Endodermal cell (in vitro differentiated cells): ENCODE data around the gene PARN. TPM values are rescaled to one million over a fixed set of nuclear protein-coding genes. Genes with fewer than 3 reads are reported as not detected.
"Not testable (repeated sequence)": the region's sequence is repeated elsewhere in the genome, so short reads cannot be mapped to it uniquely, and the experiment has no call there.

ENCODE experiments used
- DNase-seq: peaks from one replicate; pipeline ENCODE4 v3.0.0-alpha.2; 2017
- H3K27ac ChIP-seq: 2 replicates; pipeline ENCODE4 v1.5.1; 2013; ENCODE audit warnings: mild to moderate bottlenecking, low read depth, low read length, moderate library complexity
- H3K27me3 ChIP-seq: 2 replicates; pipeline ENCODE4 v1.6.1; 2013; ENCODE audit warnings: mild to moderate bottlenecking, low read length, moderate library complexity; ENCODE audit not compliant: insufficient read depth, control insufficient read depth, poor library complexity, severe bottlenecking
- H3K36me3 ChIP-seq: 2 replicates; pipeline ENCODE4 v1.7.0; 2013; ENCODE audit warnings: mild to moderate bottlenecking, low read length, moderate library complexity; ENCODE audit not compliant: control insufficient read depth, insufficient read depth
- H3K4me1 ChIP-seq: one replicate; pipeline ENCODE4 v1.7.0; 2013; ENCODE audit warnings: low read length; ENCODE audit not compliant: control insufficient read depth, insufficient read depth
- H3K4me3 ChIP-seq: 2 replicates; pipeline ENCODE4 v1.5.1; 2013; ENCODE audit warnings: mild to moderate bottlenecking, low read length, moderate library complexity
- H3K9ac ChIP-seq: 2 replicates; pipeline ENCODE4 v1.6.1; 2013; ENCODE audit warnings: mild to moderate bottlenecking, low read length, moderate library complexity; ENCODE audit not compliant: poor library complexity, severe bottlenecking; ENCODE audit errors: extremely low read depth
- H3K9me3 ChIP-seq: 2 replicates; pipeline ENCODE4 v1.6.1; 2013; ENCODE audit warnings: mild to moderate bottlenecking, low read length, moderate library complexity; ENCODE audit not compliant: control insufficient read depth
- H3K27ac Mint-ChIP-seq: 2 replicates; pipeline ENCODE4 v1.8.0; 2020; ENCODE audit warnings: mixed read lengths
- H3K27me3 Mint-ChIP-seq: 2 replicates; pipeline ENCODE4 v1.8.0; 2021; ENCODE audit warnings: mild to moderate bottlenecking, mixed read lengths; ENCODE audit not compliant: insufficient read depth
- H3K36me3 Mint-ChIP-seq: 2 replicates; pipeline ENCODE4 v1.8.0; 2020; ENCODE audit warnings: low read depth, mixed read lengths
- H3K4me1 Mint-ChIP-seq: 2 replicates; pipeline ENCODE4 v1.8.0; 2020; ENCODE audit warnings: mixed read lengths
- H3K4me3 Mint-ChIP-seq: 2 replicates; pipeline ENCODE4 v1.8.0; 2020; ENCODE audit warnings: mild to moderate bottlenecking, moderate library complexity, mixed read lengths
- H3K9me3 Mint-ChIP-seq: 2 replicates; pipeline ENCODE4 v1.8.0; 2020; ENCODE audit warnings: mild to moderate bottlenecking, mixed read lengths
- WGBS, 2 experiments: methylation state at CpG; one replicate each; pipeline versions ENCODE4 v1.1.5 to v1.1.7; 2013; ENCODE audit warnings: missing lambda C conversion rate in 2 of 2, mixed read lengths in 1 of 2; ENCODE audit not compliant: insufficient coverage in 1 of 2, insufficient read length in 1 of 2; 5-methylcytosine and 5-hydroxymethylcytosine counted together
- total RNA-seq, 2 donors: library from RNA; stranded (reverse); fragmentation: NEBNext Ultra II Directional in 1 of 2; extraction: Animal tissue kit (Norgen Biotek cat#: 25700) in 1 of 2; gene quantifications; 2 replicates in 1 of 2; 3 replicates in 1 of 2; pipeline ENCODE4 v1.2.1, GENCODE V29; 2021
- TF ChIP-seq, protein P1 (sequence below): fragments of 200-600 bp; sonication (generic); conservative IDR thresholded peaks from 2 replicates; pipeline ENCODE4 v1.5.0; 2021; ENCODE audit warnings: antibody characterized with exemption, mild to moderate bottlenecking

PARN gene
- total RNA-seq, 2 donors from 2014 or later, result 43.7 to 45.7 TPM

- H3K4me1 Mint-ChIP-seq, H3K9ac ChIP-seq, H3K27me3 Mint-ChIP-seq, H3K36me3 Mint-ChIP-seq, H3K4me3 Mint-ChIP-seq, H3K9me3 ChIP-seq, H3K27ac ChIP-seq, H3K4me1 ChIP-seq, DNase-seq, H3K36me3 ChIP-seq, H3K4me3 ChIP-seq, H3K9me3 Mint-ChIP-seq, H3K27ac Mint-ChIP-seq, H3K27me3 ChIP-seq: not testable (repeated sequence)
- WGBS, 2 experiments, result 87 to 92% methylated on average over 5 to 15 of the region's 15 CpGs
Observed at GRCh38 chr16:14402114-14403000, 227.7 kb downstream of the PARN start.

- DNase-seq, H3K27ac Mint-ChIP-seq, H3K4me3 ChIP-seq: not testable (repeated sequence)
Observed at GRCh38 chr16:14401711-14402061, 228.4 kb downstream of the PARN start.

DNA sequence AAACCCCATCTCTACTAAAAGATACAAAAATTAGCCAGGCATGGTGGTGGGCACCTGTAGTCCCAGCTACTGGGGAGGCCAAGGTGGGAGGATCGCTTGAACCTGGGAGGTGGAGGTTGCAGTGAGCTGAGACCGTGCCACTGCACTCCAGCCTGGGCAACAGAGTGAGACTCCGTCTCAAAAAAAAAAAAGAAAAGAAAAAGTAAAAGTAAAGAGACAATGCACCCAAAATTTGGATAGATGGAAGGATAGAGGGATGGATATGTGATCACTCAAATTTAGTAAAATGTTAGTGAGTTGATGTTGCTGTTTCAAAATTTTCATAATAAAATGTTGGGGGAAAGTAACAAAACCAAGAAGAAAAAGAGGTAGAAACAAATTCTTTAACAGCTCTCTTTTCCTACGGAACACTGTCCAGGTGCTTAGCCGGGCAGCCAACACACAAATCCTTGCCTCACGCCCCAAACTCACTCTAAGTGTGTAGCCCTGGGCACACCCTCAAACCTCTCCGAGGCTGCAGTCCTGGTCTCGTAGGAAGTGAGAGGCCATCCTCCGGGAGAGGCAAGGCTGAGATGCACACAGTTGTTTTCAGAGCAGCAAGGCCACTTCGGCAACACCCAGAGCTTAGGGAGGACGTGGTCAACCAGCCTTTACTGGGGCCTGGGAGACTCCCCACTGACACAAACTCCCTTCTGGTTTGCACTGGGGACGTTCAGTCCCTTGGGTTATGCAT is 228.9 kb downstream of the PARN start:
- H3K36me3 ChIP-seq, H3K9me3 Mint-ChIP-seq, H3K36me3 Mint-ChIP-seq, H3K27me3 Mint-ChIP-seq, H3K27ac ChIP-seq, DNase-seq, H3K4me1 Mint-ChIP-seq, H3K9ac ChIP-seq, H3K4me3 ChIP-seq, H3K4me1 ChIP-seq, H3K27me3 ChIP-seq, H3K27ac Mint-ChIP-seq, H3K9me3 ChIP-seq, H3K4me3 Mint-ChIP-seq: not testable (repeated sequence)
- 87 to 90% methylated on average over 9 to 12 of the region's 12 CpGs for WGBS, 2 experiments

More at GRCh38 chr16:14401711-14402061, 228.4 kb downstream of the PARN start:
- not testable (repeated sequence) for H3K4me1 Mint-ChIP-seq, H3K36me3 Mint-ChIP-seq, H3K4me1 ChIP-seq, H3K4me3 Mint-ChIP-seq, H3K27ac ChIP-seq, H3K9ac ChIP-seq, H3K36me3 ChIP-seq, H3K9me3 Mint-ChIP-seq, H3K9me3 ChIP-seq, H3K27me3 ChIP-seq, H3K27me3 Mint-ChIP-seq
- WGBS, 2 experiments, result 88 to 100% methylated on average over 2 to 7 of the region's 8 CpGs

- DNase-seq, result no peak
- Histone ChIP-seq H3K27ac (no peak overlapping the region), H3K27me3 (no peaks in the 10 kb centered on the region), H3K4me1 (no peaks in the 10 kb centered on the region), H3K36me3 (no peaks in the 10 kb centered on the region), H3K9me3 (no peaks in the 10 kb centered on the region), H3K9ac (no peak overlapping the region), H3K4me3 (no peak overlapping the region)
- TF ChIP-seq, protein P1, sequence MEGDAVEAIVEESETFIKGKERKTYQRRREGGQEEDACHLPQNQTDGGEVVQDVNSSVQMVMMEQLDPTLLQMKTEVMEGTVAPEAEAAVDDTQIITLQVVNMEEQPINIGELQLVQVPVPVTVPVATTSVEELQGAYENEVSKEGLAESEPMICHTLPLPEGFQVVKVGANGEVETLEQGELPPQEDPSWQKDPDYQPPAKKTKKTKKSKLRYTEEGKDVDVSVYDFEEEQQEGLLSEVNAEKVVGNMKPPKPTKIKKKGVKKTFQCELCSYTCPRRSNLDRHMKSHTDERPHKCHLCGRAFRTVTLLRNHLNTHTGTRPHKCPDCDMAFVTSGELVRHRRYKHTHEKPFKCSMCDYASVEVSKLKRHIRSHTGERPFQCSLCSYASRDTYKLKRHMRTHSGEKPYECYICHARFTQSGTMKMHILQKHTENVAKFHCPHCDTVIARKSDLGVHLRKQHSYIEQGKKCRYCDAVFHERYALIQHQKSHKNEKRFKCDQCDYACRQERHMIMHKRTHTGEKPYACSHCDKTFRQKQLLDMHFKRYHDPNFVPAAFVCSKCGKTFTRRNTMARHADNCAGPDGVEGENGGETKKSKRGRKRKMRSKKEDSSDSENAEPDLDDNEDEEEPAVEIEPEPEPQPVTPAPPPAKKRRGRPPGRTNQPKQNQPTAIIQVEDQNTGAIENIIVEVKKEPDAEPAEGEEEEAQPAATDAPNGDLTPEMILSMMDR, result no peak
- Mint-ChIP-seq H3K36me3 (no peaks in the 10 kb centered on the region), H3K27ac (no peak overlapping the region), H3K27me3 (no peaks in the 10 kb centered on the region), H3K4me3 (no peak overlapping the region), H3K9me3 (no peaks in the 10 kb centered on the region), H3K4me1 (peaks cover 2% of the 10 kb centered on the region)
- 94% methylated on average over 16 to 23 of the region's 23 CpGs for WGBS, 2 experiments
Observed at GRCh38 chr16:14400285-14400977, 229.6 kb downstream of the PARN start.
